Measurements from ENCODE around the gene BRWD1.
"Not testable (repeated sequence)": the region's sequence is repeated elsewhere in the genome, so short reads cannot be mapped to it uniquely, and the experiment has no call there.

Gene BRWD1

GRCh38 chr21:39169906-39170305 lies 143.5 kb downstream of the BRWD1 start:
- no peak for DNase-seq
- H3K36me3 Mint-ChIP-seq (ENCODE audit: low read depth): peaks cover 83% of the 10 kb centered on the region
- H3K4me3 Mint-ChIP-seq: no peak overlapping the region
- TF ChIP-seq CTCF (IDR thresholded peaks at IDR 0.05): no peak
- no peak overlapping the region for H3K27ac Mint-ChIP-seq
- no peaks in the 10 kb centered on the region for H3K4me1 Mint-ChIP-seq
- peaks cover 3% of the 10 kb centered on the region for H3K27me3 Mint-ChIP-seq (ENCODE audit: low read depth, poor library complexity)
- H3K9me3 Mint-ChIP-seq: peaks cover 30% of the 10 kb centered on the region

- Mint-ChIP-seq H3K9me3 (peaks cover 41% of the 10 kb centered on the region), H3K27ac (no peak overlapping the region), H3K4me3 (no peak overlapping the region), H3K36me3 (ENCODE audit: low read depth) (peaks cover 73% of the 10 kb centered on the region), H3K4me1 (no peaks in the 10 kb centered on the region), H3K27me3 (ENCODE audit: low read depth, poor library complexity) (peaks cover 3% of the 10 kb centered on the region)
- no peak for DNase-seq
- no peak for TF ChIP-seq CTCF (IDR thresholded peaks at IDR 0.05)
These were observed 144.6 kb downstream of the BRWD1 start for GRCh38 chr21:39168800-39169199.

GRCh38 chr21:39164523-39164922 lies 148.9 kb downstream of the BRWD1 start:
- Mint-ChIP-seq H3K36me3 (ENCODE audit: low read depth) (peaks cover 33% of the 10 kb centered on the region), H3K4me3 (no peak overlapping the region), H3K4me1 (no peaks in the 10 kb centered on the region), H3K27me3 (ENCODE audit: low read depth, poor library complexity) (peaks cover 3% of the 10 kb centered on the region), H3K9me3 (peaks cover 47% of the 10 kb centered on the region), H3K27ac (no peak overlapping the region)
- TF ChIP-seq CTCF (IDR thresholded peaks at IDR 0.05): no peak
- DNase-seq: no peak

GRCh38 chr21:39161064-39161463 lies 152.4 kb downstream of the BRWD1 start:
- no peaks in the 10 kb centered on the region for H3K27me3 Mint-ChIP-seq (ENCODE audit: low read depth, poor library complexity)
- peak overlapping the region; percentile 69 for H3K27ac Mint-ChIP-seq
- peaks cover 5% of the 10 kb centered on the region for H3K36me3 Mint-ChIP-seq (ENCODE audit: low read depth)
- H3K4me1 Mint-ChIP-seq: no peaks in the 10 kb centered on the region
- TF ChIP-seq CTCF (IDR thresholded peaks at IDR 0.05): no peak
- H3K4me3 Mint-ChIP-seq: no peak overlapping the region
- H3K9me3 Mint-ChIP-seq: peaks cover 32% of the 10 kb centered on the region
- DNase-seq: no peak

- no peak for TF ChIP-seq CTCF (IDR thresholded peaks at IDR 0.05)
- Mint-ChIP-seq H3K27ac (no peak overlapping the region), H3K36me3 (ENCODE audit: low read depth) (no peaks in the 10 kb centered on the region), H3K4me1 (no peaks in the 10 kb centered on the region), H3K4me3 (no peak overlapping the region), H3K9me3 (peaks cover 22% of the 10 kb centered on the region), H3K27me3 (ENCODE audit: low read depth, poor library complexity) (peaks cover 3% of the 10 kb centered on the region)
- no peak for DNase-seq
These were observed 153.9 kb downstream of the BRWD1 start for GRCh38 chr21:39159342-39160063.

GRCh38 chr21:39157241-39157640 lies 156.2 kb downstream of the BRWD1 start:
- H3K4me1 Mint-ChIP-seq; H3K36me3 Mint-ChIP-seq (ENCODE audit: low read depth); H3K27me3 Mint-ChIP-seq (ENCODE audit: low read depth, poor library complexity); H3K4me3 Mint-ChIP-seq; H3K9me3 Mint-ChIP-seq; H3K27ac Mint-ChIP-seq; DNase-seq: not testable (repeated sequence)

Data from nephron progenitor cell (in vitro differentiated cells).